Mesothelial cell of epicardium (in vitro differentiated cells): ENCODE results near the gene TSTD2. TPM values are rescaled to one million over a fixed set of nuclear protein-coding genes. Genes with fewer than 3 reads are reported as not detected.

Source experiments
- DNase-seq, 2 experiments: peaks; one replicate each; pipeline ENCODE4 v3.0.0; 2021; ENCODE audit warnings: low spot score in 2 of 2; ENCODE audit not compliant: unreplicated experiment in 2 of 2
- H3K27ac Mint-ChIP-seq: 2 replicates; pipeline ENCODE4 v1.8.0; 2021; ENCODE audit warnings: mixed read lengths
- H3K27me3 Mint-ChIP-seq: 2 replicates; pipeline ENCODE4 v1.8.0; 2021; ENCODE audit warnings: low read depth, mixed read lengths
- H3K36me3 Mint-ChIP-seq: 2 replicates; pipeline ENCODE4 v1.8.0; 2021; ENCODE audit warnings: mixed read lengths
- H3K4me1 Mint-ChIP-seq: 2 replicates; pipeline ENCODE4 v1.8.0; 2021; ENCODE audit warnings: mixed read lengths
- H3K4me3 Mint-ChIP-seq: 2 replicates; pipeline ENCODE4 v1.8.0; 2021; ENCODE audit warnings: mild to moderate bottlenecking, moderate library complexity, mixed read lengths
- H3K9me3 Mint-ChIP-seq: 2 replicates; pipeline ENCODE4 v1.8.0; 2021; ENCODE audit warnings: mixed read lengths
- CTCF ChIP-seq: fragments of 200-600 bp; sonication (generic); IDR thresholded peaks from one replicate; pipeline ENCODE4 v1.5.0; 2021; ENCODE audit warnings: antibody characterized with exemption; ENCODE audit not compliant: unreplicated experiment
- total RNA-seq: library from RNA; stranded (reverse); gene quantifications from 3 replicates; pipeline ENCODE4 v1.2.1, GENCODE V29; 2021

The TSTD2 gene
- total RNA-seq = 35.5 to 37.9 TPM (median 37.3 TPM) in 3 replicates

- H3K27me3 Mint-ChIP-seq = no peaks in the 10 kb centered on the region
- peaks cover 36% of the 10 kb centered on the region for H3K4me1 Mint-ChIP-seq
- no peak for TF ChIP-seq CTCF
- H3K9me3 Mint-ChIP-seq = no peaks in the 10 kb centered on the region
- peak; percentile 89 to 95 for DNase-seq
- no peaks in the 10 kb centered on the region for H3K36me3 Mint-ChIP-seq
- H3K27ac Mint-ChIP-seq = peak within 1 kb of the TSS; percentile 100
- peak within 1 kb of the TSS; percentile 83 for H3K4me3 Mint-ChIP-seq
These were observed at the start of gene TSTD2, which contains the start of gene NCBP1 for GRCh38 chr9:97632985-97633858. Gene TSTD2 (minus strand): TSS chr9:97633368. CDS start chr9:97627562, 5,806 bp downstream. Gene NCBP1 (plus strand): TSS chr9:97633821. CDS start chr9:97633882, 61 bp downstream.

GRCh38 chr9:97682242-97682641 lies 49.1 kb upstream of the TSTD2 start:
- no peaks in the 10 kb centered on the region for H3K27me3 Mint-ChIP-seq
- no peak overlapping the region for H3K4me3 Mint-ChIP-seq
- H3K4me1 Mint-ChIP-seq = no peaks in the 10 kb centered on the region
- H3K9me3 Mint-ChIP-seq = no peaks in the 10 kb centered on the region
- H3K27ac Mint-ChIP-seq = peak overlapping the region; percentile 50
- H3K36me3 Mint-ChIP-seq = peaks cover 18% of the 10 kb centered on the region
- no peak for TF ChIP-seq CTCF
- no peak for DNase-seq

GRCh38 chr9:97675655-97676054 lies 42.5 kb upstream of the TSTD2 start:
- no peak overlapping the region for H3K4me3 Mint-ChIP-seq
- TF ChIP-seq CTCF = no peak
- DNase-seq = no peak
- peak overlapping the region; percentile 27 for H3K27ac Mint-ChIP-seq
- H3K36me3 Mint-ChIP-seq = peaks cover 26% of the 10 kb centered on the region
- no peaks in the 10 kb centered on the region for H3K9me3 Mint-ChIP-seq
- no peaks in the 10 kb centered on the region for H3K4me1 Mint-ChIP-seq
- no peaks in the 10 kb centered on the region for H3K27me3 Mint-ChIP-seq

- peaks cover 34% of the 10 kb centered on the region for H3K36me3 Mint-ChIP-seq
These were observed 40.8 kb upstream of the TSTD2 start for GRCh38 chr9:97673922-97674321.

GRCh38 chr9:97672403-97672802 lies 39.2 kb upstream of the TSTD2 start:
- Mint-ChIP-seq H3K9me3 (no peaks in the 10 kb centered on the region), H3K4me1 (no peaks in the 10 kb centered on the region), H3K27ac (no peak overlapping the region), H3K27me3 (no peaks in the 10 kb centered on the region), H3K36me3 (peaks cover 39% of the 10 kb centered on the region), H3K4me3 (no peak overlapping the region)
- TF ChIP-seq CTCF = no peak
- DNase-seq = no peak

More at GRCh38 chr9:97673922-97674321, 40.8 kb upstream of the TSTD2 start:
- Mint-ChIP-seq H3K4me3 (no peak overlapping the region), H3K27me3 (no peaks in the 10 kb centered on the region), H3K9me3 (no peaks in the 10 kb centered on the region), H3K4me1 (no peaks in the 10 kb centered on the region), H3K27ac (no peak overlapping the region)
- no peak for TF ChIP-seq CTCF
- no peak for DNase-seq
